NCI-H2196 treated with DMSO at 0.1 percent for 48 hours (cell line): Measurements from ENCODE around the gene IFT81.
"Not testable (repeated sequence)": the region's sequence is repeated elsewhere in the genome, so short reads cannot be mapped to it uniquely, and the experiment has no call there.

Source experiments
- DNase-seq: peaks from one replicate; lab custom pipeline; 2025; ENCODE audit not compliant: unreplicated experiment; lab: John Stamatoyannopoulos, UW

Gene IFT81

DNA sequence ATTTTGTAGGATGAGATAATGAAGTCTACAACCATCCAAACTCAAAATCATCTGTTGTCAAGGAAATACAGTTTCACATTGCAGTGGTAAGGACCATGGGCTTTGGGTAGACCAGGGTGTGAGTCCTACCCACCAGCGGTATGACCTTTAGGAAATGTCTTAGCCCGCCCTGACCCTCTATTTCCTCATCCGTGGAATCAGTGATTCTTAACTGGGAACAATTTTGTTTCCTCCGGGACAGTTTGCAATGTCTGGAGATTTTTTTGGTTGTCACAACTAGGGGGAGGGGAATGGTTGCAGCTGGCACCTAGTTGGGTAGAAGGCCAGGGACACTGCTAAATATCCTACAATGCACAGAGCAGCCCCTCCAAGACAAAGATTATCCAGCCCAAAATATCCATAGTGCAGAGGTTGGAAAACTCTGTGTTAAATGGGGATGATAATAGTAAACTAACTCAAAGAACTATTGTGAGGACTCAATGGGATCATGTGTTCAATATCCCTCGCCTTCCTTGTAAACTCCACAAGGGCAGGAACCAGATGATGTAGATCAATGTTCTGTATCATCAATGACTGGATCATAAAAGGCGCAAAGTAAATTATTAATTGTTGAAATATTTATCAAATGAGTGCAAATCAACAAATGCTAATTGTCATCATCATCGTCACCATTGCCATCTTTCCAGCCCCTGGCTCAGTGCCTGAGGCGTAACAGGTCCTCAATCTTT lies 15.7 kb upstream of the IFT81 start:
- no peak for DNase-seq

DNA sequence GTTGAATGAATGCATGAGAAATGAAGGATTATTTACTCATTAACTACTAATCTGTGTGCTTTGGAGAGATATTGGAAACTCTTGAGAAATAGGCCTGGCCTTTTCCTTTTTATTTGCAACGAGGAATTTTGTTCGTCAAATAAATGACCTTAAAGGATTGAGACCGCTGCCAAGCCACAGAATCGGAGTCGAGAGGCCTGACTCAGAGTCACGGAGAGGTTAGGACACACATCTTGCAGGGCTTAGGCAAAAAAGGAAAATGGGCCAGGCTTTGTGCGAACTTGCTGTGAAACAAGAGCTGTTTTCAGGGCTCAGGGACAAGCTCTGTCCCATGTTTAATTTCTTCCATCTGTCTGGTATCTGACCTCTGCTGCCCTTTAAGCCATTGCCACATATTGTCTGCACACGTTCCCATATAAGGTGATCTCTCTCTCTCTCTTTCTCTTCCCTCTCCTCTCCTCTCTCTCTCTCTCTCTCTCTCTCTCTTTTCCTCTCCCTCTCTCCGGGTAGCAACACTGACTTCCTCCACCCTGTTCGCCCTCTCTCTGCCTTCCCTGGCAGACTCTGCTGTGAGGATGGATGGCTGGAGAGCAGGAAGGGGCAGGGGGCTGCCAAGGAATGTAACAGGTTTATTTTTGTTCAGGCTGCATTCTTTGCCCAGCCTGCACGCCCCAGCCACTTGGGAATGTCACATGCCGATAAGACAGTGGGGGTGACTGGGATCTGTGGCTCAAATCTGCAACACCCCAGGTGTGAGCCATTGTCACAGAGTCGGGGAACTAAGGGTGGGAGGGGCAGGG lies 14.9 kb upstream of the IFT81 start:
- DNase-seq: peak; percentile 70

DNA sequence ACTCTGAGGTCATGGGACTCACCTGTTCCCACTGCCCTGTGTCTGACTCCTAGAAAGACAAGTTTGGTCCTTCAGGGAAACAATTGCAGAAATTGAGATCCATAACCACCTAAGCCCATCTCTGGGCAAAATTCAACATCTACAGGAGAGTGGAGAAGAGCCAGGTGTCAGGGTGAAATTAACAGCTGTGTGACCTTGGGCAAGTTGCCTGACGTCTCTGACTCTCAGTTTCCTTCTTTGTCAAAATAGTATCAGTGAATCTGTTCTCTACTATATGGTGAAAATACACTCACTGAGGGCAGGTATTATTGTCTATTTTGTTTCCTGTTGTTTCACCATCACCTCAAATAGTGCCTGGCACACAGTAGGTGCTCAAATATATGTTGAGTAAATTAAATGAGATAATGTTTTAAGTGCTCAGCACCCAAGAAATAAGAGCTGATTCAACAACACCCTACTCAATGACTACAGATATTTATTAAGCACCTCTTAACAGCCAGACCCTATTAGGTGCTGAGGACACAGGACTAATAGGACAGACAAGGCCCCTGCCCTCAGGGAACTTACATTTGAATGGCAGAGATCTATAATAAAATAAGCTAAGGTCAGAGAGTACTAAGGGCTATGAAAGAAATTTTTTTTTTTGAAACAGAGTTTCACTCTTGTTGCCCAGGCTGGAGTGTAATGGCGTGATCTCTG lies 14.2 kb upstream of the IFT81 start:
- DNase-seq: no peak

DNA sequence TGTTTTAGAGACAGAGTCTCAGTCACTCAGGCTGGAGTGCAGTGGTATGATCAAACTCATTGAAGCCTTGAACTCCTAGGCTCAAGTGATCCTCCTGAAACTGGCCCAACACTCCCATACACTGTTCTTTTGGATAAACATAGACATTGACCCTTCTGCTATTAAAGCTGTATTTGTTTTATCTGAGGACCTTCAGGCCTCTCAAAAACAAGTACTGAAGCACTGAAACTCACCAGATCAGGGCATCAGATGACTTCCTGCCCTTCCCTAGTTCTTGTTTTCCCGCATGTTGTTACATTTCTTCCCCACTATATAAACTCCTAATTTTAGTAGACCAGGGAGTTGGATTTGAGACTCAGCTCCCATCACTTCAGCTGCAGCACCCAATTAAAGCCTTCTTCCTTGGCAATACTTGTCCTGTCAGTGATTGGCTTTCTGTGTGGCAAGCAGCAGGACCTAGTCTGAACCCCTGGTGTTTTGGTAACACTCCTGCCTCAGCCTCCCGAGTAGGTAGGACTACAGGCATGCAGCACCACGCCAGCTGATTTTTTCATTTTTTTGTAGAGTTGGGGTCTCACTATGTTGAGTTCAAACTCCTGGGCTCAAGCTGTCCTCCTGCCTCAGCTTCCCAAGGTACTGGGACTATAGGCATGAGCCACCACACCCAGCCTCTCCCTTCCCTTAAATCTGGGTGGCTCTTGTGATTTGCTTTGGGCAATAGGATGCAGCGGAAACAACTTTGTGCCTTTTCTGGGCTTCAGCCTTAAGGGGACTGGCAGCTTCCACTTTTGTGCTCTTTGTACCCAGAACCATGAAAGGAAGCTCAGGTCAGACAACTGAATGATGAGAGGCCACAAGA lies 12.5 kb upstream of the IFT81 start:
- no peak for DNase-seq

DNA sequence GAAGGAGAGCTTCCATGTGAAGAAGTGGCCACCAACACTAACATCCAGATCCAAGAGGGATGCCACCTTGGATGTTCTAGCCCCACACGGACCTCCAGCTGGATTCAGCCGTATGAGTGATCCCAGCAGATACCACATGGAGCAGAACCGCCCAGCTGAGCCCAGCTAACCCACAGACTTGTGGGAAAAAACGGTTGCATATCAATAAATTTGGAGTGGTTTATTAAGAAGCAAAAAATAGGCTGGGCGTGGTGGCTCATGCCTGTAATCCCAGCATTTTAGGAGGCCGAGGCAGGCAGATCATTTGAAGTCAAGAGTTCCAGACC lies 11.9 kb upstream of the IFT81 start:
- no peak for DNase-seq

DNA sequence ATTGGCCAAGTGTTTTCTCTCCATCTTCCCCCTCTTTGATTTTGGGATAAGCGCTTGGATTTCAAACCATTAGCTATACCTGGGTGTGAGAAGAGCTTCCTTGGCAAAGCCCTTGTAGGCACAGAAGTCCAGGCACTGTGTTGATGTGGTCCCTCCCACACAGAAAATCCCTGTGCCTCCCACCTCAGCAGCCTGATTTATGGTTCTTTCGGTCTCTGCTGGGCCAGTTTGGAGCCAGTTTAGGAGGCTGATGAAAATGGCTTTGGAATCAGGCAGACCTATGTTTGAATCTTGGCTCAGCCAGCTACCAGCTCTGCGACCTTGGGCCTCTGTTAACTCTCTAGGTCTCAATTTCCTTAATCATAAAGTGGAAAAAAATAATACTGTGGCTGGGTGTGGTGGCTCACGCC lies 9.6 kb upstream of the IFT81 start:
- no peak for DNase-seq

DNA sequence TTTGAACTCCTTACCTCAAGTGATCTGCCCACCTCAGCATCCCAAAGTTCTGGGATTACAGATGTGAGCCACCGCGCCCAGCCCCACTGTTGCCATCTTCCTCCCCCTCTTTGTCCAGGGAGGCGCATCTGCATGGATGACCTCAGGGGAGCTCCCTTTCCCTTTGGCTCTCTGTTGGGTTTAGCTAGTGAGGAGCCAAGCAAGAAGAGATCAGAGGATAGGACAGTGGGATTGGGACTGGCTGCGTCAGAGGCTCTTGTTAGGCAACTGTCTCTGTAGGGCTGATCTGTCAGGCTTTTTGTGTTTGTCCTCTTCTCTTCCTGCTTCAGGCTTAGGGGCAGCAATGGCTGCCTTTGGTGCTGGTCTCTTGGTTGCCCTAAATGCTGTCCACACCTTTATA lies 8.5 kb upstream of the IFT81 start:
- no peak for DNase-seq

DNA sequence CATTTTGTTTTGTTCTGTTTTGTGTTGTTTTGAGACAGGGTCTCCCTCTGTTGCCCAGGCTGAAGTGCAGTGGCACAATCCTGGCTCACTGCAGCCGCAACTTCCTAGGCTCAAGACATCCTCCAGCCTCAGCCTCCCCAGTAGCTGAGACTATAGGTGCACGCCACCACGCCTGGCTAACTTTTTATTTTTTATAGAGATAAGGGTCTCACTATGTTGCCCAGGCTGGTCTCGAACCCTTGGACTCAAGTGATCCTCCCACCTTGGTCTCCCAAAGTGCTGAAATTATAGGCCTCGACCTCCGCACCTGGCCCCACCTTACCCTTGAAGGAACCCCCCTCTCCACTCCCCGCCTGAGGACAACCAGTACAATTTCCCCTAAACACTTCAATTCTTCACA lies 7.5 kb upstream of the IFT81 start:
- no peak for DNase-seq

DNA sequence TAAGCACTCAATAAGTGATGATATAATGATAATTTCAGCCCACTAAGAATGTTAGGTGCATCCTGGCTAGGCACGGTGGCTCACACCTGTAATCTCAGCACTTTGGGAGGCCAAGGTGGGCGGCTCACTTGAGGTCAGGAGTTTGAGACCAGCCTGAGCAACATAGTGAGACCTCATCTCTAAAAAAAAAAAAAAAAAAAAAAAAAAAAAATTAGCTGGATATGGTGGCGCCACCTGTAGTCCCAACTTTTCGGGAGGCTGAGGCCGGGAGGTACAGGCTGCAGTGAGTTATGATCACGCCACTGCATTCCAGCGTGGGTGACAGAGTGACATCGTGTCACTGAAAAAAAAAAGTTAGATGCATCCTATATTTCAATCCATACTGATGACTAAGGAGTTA lies 6.9 kb upstream of the IFT81 start:
- DNase-seq: not testable (repeated sequence)

DNA sequence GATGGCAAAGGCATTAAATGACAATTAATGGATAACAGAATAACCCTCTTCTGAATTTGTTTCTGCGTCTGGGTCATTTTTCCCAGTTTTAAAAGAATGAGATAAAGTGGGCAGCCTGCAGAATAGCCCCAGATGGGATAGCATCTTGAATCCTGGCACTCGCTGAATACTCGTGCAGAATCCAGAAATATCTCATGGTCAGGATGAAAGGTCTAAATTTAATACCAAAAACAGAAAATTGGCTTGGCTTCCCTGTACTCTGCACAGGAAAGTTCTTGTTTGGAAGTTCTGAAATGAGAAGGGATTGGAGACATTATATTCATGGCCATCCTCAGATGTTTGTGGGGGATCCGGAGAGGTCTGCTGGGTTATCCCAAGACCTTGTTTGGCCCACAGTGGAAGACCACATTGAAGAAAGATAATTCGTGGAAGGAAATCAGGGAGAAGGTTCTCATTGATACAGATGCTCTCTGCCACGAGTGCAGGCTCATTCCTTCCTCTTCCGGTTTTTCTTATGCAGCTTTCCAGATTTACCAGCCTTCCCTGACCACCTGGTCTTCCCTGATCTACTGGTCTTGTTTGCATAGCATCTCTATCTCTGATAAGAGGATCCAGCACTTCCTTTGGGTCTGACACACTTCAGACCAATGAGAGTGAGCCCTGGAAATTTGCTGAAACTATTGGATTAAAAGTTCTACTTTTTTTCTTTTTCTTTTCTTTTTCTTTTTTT lies 6.0 kb upstream of the IFT81 start:
- no peak for DNase-seq

DNA sequence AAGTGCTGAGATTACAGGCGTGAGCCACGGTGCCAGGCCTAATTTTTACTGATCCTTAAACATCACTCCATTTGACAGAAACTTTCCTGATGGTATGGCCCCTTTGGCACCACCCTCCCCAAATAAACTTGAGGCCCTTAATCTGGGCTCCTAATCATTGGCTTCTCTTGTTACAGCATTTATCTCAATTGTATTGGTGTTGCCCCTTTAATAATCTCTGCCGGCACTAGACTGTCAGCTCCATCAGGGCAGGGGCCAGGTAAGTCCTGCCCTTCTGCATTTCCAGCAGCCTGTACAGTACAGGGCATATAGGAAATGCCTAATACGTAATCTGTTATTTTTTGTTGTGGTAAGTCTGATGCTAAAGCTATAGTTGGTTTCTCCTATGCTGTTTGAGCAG lies 1.2 kb upstream of the IFT81 start:
- DNase-seq: no peak

DNA sequence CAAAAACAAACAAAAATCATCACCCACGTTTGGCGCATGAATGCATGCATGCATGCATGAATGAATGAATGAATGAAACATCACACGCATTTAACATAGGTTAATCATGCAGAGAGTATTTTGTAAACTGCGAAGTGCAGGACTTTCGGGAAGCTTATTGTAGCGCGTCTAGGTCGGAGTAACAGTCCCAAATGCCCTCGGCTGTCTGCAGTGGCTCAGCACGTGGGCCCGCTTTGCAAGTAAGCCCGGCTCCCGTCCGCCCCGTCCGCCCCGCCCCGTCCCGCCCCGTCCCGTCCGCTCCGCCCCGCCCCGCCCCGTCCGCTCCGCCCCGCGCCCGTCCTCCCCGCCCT lies 263 bp upstream of the IFT81 start:
- DNase-seq: peak; percentile 80

DNA sequence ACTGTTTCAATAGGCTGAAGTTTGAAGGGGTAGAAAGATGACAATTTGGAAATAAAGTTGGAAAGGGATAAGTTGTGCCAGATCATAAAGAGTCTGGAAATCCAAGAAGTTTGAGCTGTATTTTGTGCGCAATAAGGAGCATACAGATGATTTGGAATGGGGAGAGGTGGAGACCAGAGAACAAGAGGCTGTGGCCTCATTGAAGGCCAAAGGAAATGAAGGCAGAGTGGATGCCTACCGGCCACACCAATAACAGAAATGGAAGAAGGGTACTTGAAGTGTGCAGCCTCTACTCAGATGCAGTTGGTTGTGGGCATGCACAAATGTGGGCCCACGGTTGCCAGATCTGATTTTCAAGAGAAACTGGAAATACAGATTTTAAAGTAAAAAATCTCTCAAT lies 2.4 kb downstream of the IFT81 start:
- DNase-seq: no peak

DNA sequence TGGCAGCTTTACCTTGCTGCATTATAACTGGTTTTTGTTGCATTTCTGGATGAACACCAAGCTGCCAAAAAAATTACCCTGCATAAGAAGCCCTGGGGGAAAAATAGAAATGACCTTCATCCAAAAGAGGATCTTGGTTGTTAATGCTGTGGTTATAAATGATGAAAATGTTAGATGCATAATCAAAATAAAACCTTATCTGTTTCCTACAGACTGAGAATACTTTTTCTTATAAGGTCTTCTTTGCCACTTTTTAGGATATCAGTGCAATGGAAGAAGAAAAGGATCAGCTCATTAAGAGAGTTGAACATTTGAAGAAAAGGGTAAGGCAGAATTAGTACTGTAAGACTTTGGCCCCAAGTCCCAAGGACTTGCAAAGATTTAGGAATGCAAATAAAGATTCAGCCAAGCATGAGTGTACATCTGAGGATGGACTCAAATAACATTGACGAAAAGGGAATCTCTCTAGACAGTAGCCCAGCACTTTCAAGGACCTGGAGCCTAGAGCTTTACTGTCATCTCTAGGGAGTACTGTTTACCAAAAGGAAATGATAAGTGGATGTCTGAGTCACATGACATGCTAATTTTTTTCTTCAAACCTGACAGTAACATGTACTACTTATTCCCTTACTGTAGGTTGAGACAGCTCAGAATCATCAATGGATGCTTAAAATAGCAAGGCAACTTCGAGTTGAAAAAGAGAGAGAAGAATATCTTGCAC lies 10.7 kb downstream of the IFT81 start:
- DNase-seq: no peak

DNA sequence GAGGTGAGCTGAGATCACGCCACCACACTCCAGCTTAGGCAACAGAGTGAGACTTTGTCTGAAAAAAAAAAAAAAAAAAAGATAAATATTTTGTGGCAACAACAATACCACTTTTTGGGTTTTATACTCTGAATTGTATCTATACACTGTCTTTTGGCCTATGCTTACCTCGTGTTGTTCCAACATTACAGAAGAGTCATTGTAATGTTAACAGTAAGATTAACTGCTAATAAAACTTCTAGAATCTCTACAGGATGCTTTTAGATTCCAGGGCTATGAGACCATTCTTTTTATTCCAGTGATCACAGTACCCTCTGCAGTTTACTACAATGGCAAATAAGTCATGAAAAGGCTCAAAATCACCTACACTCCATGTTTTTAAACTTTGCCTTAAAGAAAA lies 11.6 kb downstream of the IFT81 start:
- DNase-seq: no peak

DNA sequence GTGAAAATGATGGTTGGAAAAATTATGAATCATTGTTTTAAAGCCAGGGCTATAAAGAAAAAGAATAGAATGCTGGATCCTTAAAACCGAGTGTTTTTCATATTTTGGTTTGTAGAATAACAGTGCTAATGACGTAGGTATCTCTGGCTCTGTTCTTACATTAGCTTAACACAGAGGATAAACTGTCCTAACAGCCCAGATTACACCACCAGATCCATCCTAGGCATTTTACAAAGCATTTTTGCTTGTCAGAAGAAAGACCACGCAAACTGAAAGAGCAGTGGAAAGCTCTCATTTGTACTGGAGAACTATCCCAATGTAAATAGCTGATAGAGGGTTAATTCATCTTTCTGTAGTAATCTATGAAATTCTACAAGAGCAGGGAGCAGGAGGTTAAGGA lies 13.6 kb downstream of the IFT81 start:
- DNase-seq: no peak

DNA sequence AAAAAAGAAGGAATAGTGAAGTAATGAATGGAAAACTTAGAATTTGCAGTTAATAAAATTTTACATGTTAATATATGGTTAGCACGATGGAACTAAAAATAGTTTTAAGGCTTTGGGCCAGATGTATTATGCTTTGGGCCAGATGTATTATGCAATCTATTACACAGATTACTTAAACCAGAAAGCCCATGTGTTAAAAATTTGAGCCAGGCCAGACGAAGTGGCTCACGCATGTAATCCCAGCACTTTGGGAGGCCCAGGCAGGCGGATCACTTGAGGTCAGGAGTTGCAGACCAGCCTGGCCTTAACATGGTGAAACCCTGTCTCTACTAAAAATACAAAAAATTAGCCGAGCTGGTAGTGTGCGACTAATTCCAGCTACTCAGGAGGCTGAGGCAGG lies 17.2 kb downstream of the IFT81 start:
- no peak for DNase-seq

DNA sequence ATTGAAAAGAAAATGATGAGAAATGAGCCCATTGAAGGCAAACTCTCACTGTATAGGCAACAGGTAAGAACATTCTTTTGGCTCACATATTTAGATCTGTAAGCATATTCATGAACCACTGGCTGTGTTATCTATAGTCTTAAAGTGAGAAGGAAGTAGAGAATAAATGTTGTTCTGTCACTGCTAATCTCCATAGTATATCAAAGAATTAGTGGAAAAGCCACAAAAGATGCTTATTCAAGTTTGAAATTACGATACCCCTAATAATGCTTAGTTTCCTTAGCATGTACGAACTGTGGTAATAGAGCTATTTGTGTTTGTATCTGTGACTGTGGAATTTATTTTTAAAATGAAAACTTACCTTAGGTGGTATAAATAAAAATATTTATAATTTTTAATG lies 22.8 kb downstream of the IFT81 start:
- no peak for DNase-seq

DNA sequence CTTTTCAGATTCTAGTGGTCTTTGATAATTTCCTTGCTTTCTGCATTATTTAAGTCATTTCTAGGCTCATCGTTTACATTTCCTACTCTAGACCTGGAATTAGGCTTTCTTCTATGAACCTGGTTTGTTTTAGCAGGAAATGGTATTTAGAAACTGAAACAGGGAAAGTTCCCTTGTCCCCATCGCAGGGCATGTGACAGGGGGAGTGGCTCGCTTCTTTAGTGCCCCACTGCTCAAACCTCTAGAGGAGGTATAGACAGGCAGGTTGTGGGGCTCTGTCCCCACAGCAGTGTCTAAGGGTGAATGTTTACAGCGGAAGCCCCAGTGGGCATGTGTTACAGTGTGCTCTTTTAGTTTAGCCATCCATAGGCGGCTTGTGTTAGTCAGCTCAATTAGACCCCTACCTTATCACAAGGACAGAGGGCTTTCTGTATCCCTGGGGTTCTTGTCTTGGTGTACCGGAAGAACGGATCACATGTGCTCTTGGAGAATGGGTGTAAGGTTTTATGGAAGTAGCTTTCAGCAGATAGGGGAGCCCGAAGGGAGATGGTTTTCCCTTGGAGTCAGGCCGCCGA lies 25.0 kb downstream of the IFT81 start:
- DNase-seq: no peak

DNA sequence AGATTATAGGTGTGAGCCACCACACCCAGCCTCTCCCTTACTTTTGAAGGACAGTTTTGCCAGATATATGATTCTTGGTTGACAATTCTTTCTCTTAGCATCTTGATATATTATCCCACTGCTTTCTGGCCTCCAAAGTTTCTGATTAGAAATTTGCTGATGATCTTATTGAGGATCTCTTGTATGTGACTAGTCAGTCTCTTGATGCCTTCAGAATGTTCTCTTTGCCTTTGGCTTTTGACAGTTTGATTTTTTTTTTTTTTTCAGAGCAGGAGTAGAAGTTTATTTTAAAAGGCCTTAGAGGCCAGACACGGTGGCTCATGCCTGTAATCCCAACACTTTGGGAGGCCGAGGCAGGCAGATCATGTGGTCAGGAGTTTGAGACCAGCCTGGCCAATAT lies 32.6 kb downstream of the IFT81 start:
- no peak for DNase-seq
